ACC112 (cell line): ENCODE data around the gene IMPA2.

Experiments used
- H2AFZ ChIP-seq: fragments of 200-600 bp; sonication (generic); one replicate; pipeline ENCODE4 v1.6.0; 2017; ENCODE audit warnings: antibody characterized with exemption, low read length; ENCODE audit not compliant: unreplicated experiment
- H3K27ac ChIP-seq: fragments of 200-600 bp; sonication (generic); 2 replicates; pipeline ENCODE4 v1.5.1; 2014; ENCODE audit warnings: low read depth, mild to moderate bottlenecking, antibody characterized with exemption, low read length, moderate library complexity
- H3K27me3 ChIP-seq: fragments of 200-600 bp; sonication (generic); 2 replicates; pipeline ENCODE4 v1.6.1; 2014; ENCODE audit warnings: mild to moderate bottlenecking, antibody characterized with exemption, low read length, moderate library complexity, mixed read lengths; ENCODE audit not compliant: insufficient read depth
- H3K36me3 ChIP-seq: fragments of 200-600 bp; sonication (generic); 2 replicates; pipeline ENCODE4 v1.6.1; 2016; ENCODE audit warnings: mild to moderate bottlenecking, antibody characterized with exemption, low read length, moderate library complexity, mixed read lengths; ENCODE audit not compliant: insufficient read depth
- H3K4me1 ChIP-seq: fragments of 200-600 bp; sonication (generic); one replicate; pipeline ENCODE4 v1.6.1; 2016; ENCODE audit warnings: low read length, mixed read lengths; ENCODE audit not compliant: insufficient read depth, unreplicated experiment, control insufficient read depth
- H3K4me3 ChIP-seq: fragments of 200-600 bp; sonication (generic); 2 replicates; pipeline ENCODE4 v1.5.1; 2014; ENCODE audit warnings: mild to moderate bottlenecking, low read depth, low read length
- H3K79me2 ChIP-seq: fragments of 200-600 bp; sonication (generic); one replicate; pipeline ENCODE4 v1.6.0; 2016; ENCODE audit warnings: low read length; ENCODE audit not compliant: control insufficient read depth, unreplicated experiment, insufficient read depth

The IMPA2 gene

DNA sequence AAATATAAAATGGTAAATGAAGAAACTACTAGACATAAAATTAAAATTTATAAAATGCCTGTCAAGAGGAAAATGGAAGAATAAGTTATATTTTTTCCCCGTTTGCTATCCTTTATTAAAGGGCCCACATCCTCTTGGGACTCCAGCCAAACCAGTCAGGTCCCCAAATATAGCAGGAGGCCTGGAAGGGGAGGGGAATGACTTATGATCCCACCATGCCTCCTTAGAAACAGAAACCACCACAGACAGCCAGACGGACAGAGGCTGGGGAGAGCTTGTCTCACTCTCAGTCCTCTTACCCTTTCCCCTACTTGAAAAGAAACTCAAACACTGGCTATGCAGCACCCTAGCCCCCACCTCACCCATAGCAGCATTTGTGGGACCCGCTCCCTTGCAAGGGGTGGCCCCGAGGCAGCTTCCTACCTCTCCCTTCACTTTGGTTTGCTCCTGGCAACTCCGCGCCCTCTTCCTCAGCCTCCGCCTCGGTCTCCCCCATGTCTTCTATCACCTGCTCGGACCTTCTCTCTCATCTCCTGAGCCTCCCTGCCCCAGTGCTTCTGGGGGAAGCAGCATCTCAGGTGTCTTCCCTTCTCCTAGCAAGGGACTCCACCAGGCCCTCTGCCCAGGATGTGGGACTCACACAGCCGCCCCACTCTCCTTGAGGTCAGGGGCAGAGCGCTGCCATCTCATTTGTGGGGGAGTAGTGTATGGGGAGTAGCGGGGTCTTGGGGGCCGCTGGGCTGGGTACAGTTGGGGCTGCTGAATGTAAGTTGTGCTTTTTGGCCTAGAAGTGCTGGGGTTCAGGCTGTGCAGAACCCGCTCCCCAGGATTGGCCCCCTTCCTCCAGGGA, 75.0 kb downstream of the IMPA2 start:
- H3K27ac ChIP-seq, result no peak overlapping the region
- H2AFZ ChIP-seq, result no peak overlapping the region
- H3K79me2 ChIP-seq, result no peaks in the 10 kb centered on the region
- H3K4me1 ChIP-seq, result no peaks in the 10 kb centered on the region
- H3K36me3 ChIP-seq, result no peaks in the 10 kb centered on the region
- H3K27me3 ChIP-seq, result no peaks in the 10 kb centered on the region
- no peak overlapping the region for H3K4me3 ChIP-seq

GRCh38 chr18:12056884-12057402, 75.6 kb downstream of the IMPA2 start:
- no peak overlapping the region for H2AFZ ChIP-seq
- no peaks in the 10 kb centered on the region for H3K36me3 ChIP-seq
- H3K4me3 ChIP-seq, result no peak overlapping the region

DNA sequence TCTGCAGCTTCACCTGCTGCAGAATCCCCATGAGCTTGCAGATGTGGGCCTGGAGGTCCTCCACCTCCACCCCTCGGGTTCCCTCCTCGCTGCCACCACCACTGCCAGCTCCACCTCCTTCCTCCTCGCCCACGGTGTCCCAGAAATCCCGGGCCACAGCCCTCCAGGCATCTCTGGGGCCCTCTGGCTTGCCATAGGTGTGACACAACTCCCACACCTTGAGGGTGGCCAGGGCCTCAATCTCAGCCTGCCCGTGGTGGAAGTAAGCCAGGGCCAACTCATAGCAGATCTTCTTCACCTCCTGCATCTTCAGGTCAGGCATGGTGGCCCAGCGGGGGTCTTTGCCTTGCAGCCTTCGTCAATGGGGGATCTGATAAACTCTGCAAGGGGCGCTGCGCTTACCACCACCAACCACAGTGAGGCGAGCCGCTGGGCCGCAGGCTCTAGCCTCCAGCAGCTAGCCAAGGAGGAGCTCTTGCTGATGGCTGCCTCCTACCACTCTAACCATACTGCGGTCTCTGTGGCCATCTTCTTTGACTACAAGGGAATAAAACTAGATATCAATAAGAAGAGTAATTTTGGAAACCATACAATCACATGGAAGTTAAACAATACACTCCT, 76.2 kb downstream of the IMPA2 start:
- Histone ChIP-seq H3K27me3 (no peaks in the 10 kb centered on the region), H3K4me1 (no peaks in the 10 kb centered on the region), H3K79me2 (no peaks in the 10 kb centered on the region), H3K27ac (no peak overlapping the region), H3K36me3 (no peaks in the 10 kb centered on the region), H3K4me3 (no peak overlapping the region), H2AFZ (no peak overlapping the region)

More at GRCh38 chr18:12056884-12057402, 75.6 kb downstream of the IMPA2 start:
- Histone ChIP-seq H3K27me3 (no peaks in the 10 kb centered on the region), H3K4me1 (no peaks in the 10 kb centered on the region), H3K27ac (no peak overlapping the region), H3K79me2 (no peaks in the 10 kb centered on the region)

DNA sequence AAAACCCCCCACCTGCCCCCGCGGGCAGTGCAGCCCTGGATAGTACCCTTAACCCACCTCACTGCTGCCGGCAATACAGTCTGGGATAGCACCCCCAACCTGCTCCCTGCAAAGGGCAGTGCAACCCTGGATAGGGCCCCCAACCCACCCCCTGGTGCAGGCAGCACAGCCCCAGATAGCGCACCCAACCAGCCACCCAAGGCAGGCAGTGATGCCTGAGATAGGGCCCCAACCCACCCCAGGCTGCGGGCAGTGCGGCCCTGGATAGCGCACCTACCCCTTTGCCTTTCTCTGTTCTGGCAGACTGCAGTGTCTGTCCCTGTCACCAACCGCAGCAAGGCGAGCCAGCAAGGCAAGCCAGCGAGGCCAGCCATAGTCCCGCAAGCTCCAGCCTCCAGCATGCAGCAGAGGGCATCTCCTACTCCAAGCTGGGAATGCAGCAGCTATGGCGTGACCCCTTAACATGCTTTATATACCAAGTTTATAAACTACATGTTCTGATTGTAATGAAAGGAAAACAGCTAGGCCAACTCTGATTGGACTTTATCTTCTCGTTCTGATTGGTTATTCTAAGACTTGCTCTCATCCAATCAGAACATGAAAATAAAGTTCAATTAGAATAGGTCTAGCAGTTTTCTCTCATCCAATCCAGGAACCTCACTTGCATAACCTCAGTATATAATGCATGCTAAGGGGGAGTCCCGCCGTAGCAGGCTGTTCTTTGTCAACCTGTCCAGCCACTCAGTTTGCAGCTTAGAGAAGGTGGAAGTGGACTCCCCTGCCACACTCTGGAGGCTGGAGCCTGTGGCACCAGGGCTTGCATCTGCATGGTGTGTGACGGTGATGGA, 78.3 kb downstream of the IMPA2 start:
- Histone ChIP-seq H3K79me2 (no peaks in the 10 kb centered on the region), H3K4me3 (no peak overlapping the region), H3K4me1 (no peaks in the 10 kb centered on the region), H3K27me3 (no peaks in the 10 kb centered on the region), H3K27ac (no peak overlapping the region), H2AFZ (no peak overlapping the region), H3K36me3 (no peaks in the 10 kb centered on the region)

DNA sequence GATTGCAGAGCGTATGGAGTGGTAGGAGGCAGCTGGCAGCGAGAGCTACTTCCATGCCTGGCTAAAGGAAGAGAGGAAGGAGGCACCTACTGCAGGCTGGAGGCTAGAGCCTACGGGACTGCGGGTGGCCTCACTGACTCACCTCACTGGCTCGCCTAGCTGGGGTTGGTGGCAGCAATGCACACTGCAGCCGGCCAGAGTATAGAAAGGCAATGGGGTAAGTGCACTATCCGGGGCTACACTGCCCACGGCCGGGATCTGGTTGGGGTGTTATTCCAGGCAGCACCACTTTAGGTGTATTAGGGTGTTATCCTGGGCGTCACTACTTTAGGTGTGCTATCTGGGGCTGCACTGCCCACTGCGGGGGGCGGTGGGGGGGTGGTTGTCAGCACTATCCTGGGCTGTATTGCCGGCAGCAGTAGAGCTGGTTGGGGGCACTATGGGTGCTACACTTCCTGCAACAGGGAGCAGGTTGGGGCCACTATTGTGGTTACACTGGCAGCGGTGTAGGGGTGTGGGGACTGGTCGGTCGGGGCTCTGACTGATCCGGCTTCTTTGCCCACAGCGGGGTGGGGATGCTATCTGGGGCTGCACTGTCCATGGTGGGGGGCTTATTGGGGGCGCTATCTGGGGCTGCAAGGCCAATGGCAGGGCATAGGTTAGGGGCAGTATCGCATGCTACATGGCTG, 79.0 kb downstream of the IMPA2 start:
- H3K27ac ChIP-seq, result no peak overlapping the region
- no peaks in the 10 kb centered on the region for H3K79me2 ChIP-seq
- no peaks in the 10 kb centered on the region for H3K4me1 ChIP-seq
- no peaks in the 10 kb centered on the region for H3K27me3 ChIP-seq
- no peak overlapping the region for H2AFZ ChIP-seq
- H3K4me3 ChIP-seq, result no peak overlapping the region
- H3K36me3 ChIP-seq, result no peaks in the 10 kb centered on the region

GRCh38 chr18:12061685-12062084, 80.4 kb downstream of the IMPA2 start:
- H3K79me2 ChIP-seq, result no peaks in the 10 kb centered on the region
- no peak overlapping the region for H3K27ac ChIP-seq
- H3K4me1 ChIP-seq, result no peaks in the 10 kb centered on the region
- H3K4me3 ChIP-seq, result no peak overlapping the region
- H3K27me3 ChIP-seq, result no peaks in the 10 kb centered on the region
- H3K36me3 ChIP-seq, result no peaks in the 10 kb centered on the region
- H2AFZ ChIP-seq, result no peak overlapping the region

- Histone ChIP-seq H3K4me1 (no peaks in the 10 kb centered on the region), H3K79me2 (no peaks in the 10 kb centered on the region), H3K4me3 (no peak overlapping the region), H2AFZ (no peak overlapping the region), H3K36me3 (no peaks in the 10 kb centered on the region), H3K27ac (no peak overlapping the region), H3K27me3 (no peaks in the 10 kb centered on the region)
These were observed 81.7 kb downstream of the IMPA2 start for GRCh38 chr18:12062974-12063373.

DNA sequence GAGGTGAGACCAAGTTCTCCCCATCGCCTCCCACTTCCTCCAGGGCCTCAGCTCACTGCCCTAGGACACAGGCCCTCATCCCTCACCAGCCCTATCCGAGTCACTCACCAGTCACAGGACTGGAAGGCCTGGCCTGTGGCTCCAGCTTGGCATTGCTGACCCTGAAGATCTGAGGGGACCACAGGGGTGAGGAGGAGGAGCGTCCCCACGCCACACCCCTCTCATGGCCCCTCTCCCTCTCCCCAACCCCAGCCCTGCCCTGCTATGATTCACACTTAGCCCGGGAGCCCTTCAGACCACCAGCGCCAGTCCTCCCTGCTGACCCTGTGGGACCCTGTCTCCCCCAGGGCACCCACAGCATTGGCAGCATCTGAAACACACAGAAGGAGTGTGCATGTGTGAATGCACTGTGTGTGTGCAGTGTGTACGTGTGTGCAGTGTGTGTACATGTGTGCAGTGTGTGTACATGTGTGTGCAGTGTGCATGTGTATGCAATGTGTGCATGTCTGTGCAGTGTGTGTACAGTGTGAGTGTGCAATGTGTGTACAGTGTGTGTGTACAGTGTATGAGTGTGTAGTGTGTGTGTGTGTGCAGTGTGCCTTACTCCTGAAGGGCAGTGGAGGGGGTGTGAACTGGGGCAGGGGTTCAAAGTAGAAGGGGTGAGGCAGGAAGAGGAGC, 82.9 kb downstream of the IMPA2 start:
- Histone ChIP-seq H2AFZ (no peak overlapping the region), H3K27ac (no peak overlapping the region), H3K36me3 (no peaks in the 10 kb centered on the region), H3K27me3 (no peaks in the 10 kb centered on the region), H3K4me1 (peaks cover 2% of the 10 kb centered on the region), H3K4me3 (no peak overlapping the region), H3K79me2 (no peaks in the 10 kb centered on the region)

- H3K27ac ChIP-seq, result no peak overlapping the region
- H3K27me3 ChIP-seq, result no peaks in the 10 kb centered on the region
- H2AFZ ChIP-seq, result no peak overlapping the region
- peaks cover 2% of the 10 kb centered on the region for H3K4me1 ChIP-seq
- no peaks in the 10 kb centered on the region for H3K79me2 ChIP-seq
- no peaks in the 10 kb centered on the region for H3K36me3 ChIP-seq
- no peak overlapping the region for H3K4me3 ChIP-seq
These were observed 84.1 kb downstream of the IMPA2 start for GRCh38 chr18:12065397-12065796.
